Panc1 (cell line): Measurements from ENCODE around the gene PXN. TPM values are rescaled to one million over a fixed set of nuclear protein-coding genes. Genes with fewer than 3 reads are reported as not detected.

Experiments used
- ATAC-seq: fragments of 200-7000 bp; cut with Tn5 transposase; 2 replicates; pipeline ENCODE4 v1.9.1; 2020; ENCODE audit warnings: mild to moderate bottlenecking, moderate library complexity
- BruUV-seq: library from RNA; stranded (reverse); fragments of 400-500 nt; replicated peaks from 2 replicates; lab custom pipeline; 2021; lab: Mats Ljungman, UMichigan
- CTCF ChIA-PET: fragments of 300-600 bp; sonication (Branson Sonifier 250); formaldehyde crosslinking; loops from one replicate; lab custom pipeline; 2022; ENCODE audit warnings: antibody characterized with exemption; lab: Charles Lee
- POLR2A ChIA-PET: fragments of 300-600 bp; sonication (Branson Sonifier 250); formaldehyde crosslinking; loops from one replicate; lab custom pipeline; 2022; ENCODE audit warnings: antibody characterized with exemption; lab: Charles Lee
- DNase-seq: peaks from one replicate; pipeline ENCODE4 v3.0.0-alpha.2; 2010; ENCODE audit warnings: low read depth, low spot score
- H3K27ac ChIP-seq: 2 replicates; pipeline ENCODE4 v1.5.1; 2011; ENCODE audit warnings: mild to moderate bottlenecking, low read length, inconsistent platforms
- H3K27me3 ChIP-seq: fragments of 200-500 bp; sonication (Bioruptor generic); 2 replicates; pipeline ENCODE4 v1.6.0; 2014; ENCODE audit warnings: low read length, inconsistent platforms; ENCODE audit not compliant: control insufficient read depth, insufficient read depth
- H3K36me3 ChIP-seq: fragments of 200-500 bp; sonication (Bioruptor generic); 2 replicates; pipeline ENCODE4 v1.5.1; 2014; ENCODE audit warnings: inconsistent platforms, mild to moderate bottlenecking, low read length, moderate library complexity; ENCODE audit not compliant: control insufficient read depth, insufficient read depth
- H3K4me1 ChIP-seq: 2 replicates; pipeline ENCODE4 v1.5.1; 2011; ENCODE audit warnings: inconsistent platforms, mild to moderate bottlenecking, low read length, moderate library complexity; ENCODE audit not compliant: control insufficient read depth, insufficient read depth
- H3K4me3 ChIP-seq, 2 experiments: 2 replicates each; pipeline ENCODE4 v1.5.1; 2011 to 2012; ENCODE audit warnings: low read depth in 2 of 2, low read length in 2 of 2, mild to moderate bottlenecking in 2 of 2, inconsistent platforms in 1 of 2, moderate library complexity in 1 of 2
- H3K9me3 ChIP-seq: fragments of 200-500 bp; sonication (Bioruptor generic); 2 replicates; pipeline ENCODE4 v1.5.1; 2014; ENCODE audit warnings: low read depth, mild to moderate bottlenecking, inconsistent platforms, low read length, moderate library complexity; ENCODE audit not compliant: control insufficient read depth, insufficient read depth
- CTCF ChIP-seq: fragments of 450-650 bp; IDR thresholded peaks from 2 replicates; pipeline ENCODE4 v1.5.1; 2017; ENCODE audit warnings: mild to moderate bottlenecking
- POLR2AphosphoS5 ChIP-seq: IDR thresholded peaks from 2 replicates; pipeline ENCODE4 v1.6.1; 2012; ENCODE audit warnings: mild to moderate bottlenecking, low read depth, low read length, moderate library complexity
- REST ChIP-seq, 2 experiments: IDR thresholded peaks; 2 replicates each; pipeline ENCODE4 v1.6.1; 2011 to 2012; ENCODE audit warnings: low read depth in 2 of 2, control low read depth in 1 of 2, low read length in 1 of 2, mild to moderate bottlenecking in 1 of 2, moderate library complexity in 1 of 2; ENCODE audit not compliant: insufficient read depth in 1 of 2
- SIN3A ChIP-seq: IDR thresholded peaks from 2 replicates; pipeline ENCODE4 v1.6.1; 2012; ENCODE audit warnings: low read depth, mild to moderate bottlenecking, low read length, moderate library complexity, borderline replicate concordance; ENCODE audit not compliant: insufficient read depth
- TCF7L2 ChIP-seq: IDR thresholded peaks from 2 replicates; pipeline ENCODE4 v1.6.1; 2011; ENCODE audit warnings: mild to moderate bottlenecking, low read depth, low read length, inconsistent platforms
- in situ Hi-C: cut with HindIII; loops from 2 replicates; pipeline ENCODE4 v1.10.0; 2016; ENCODE audit warnings: low sequenced_read_pairs, low pct_unique_long_range_greater_than_20kb
- intact Hi-C: fragments of 100-400 bp; cut with micrococcal nuclease; formaldehyde crosslinking; loops from one replicate; pipeline ENCODE4 v1.10.0; 2022; ENCODE audit not compliant: unreplicated experiment
- total RNA-seq: library from RNA; stranded (reverse); gene quantifications from one replicate; pipeline ENCODE4 v1.2.1, GENCODE V29; 2021; ENCODE audit not compliant: unreplicated experiment

PXN gene
- total RNA-seq, 1 experiment from 2014 or later: 484 TPM

GRCh38 chr12:120235369-120236323 lies 29.9 kb downstream of the PXN start:
- in situ Hi-C loops (no loop called here), intact Hi-C loops (no loop called here)
- ChIA-PET POLR2A (interaction anchor here (0.6 to 1.6 kb wide), 6 partner anchors 10 to 56 kb away, joined by 3 to 11 read pairs (median 4); partner anchors contain the start of genes RNU4-2 and RPLP0), CTCF (interaction anchor here (0.7 to 1.7 kb wide), 8 partner anchors 10 to 30 kb away, joined by 3 to 5 read pairs (median 3); partner anchors contain the start of gene PXN)
- DNase-seq (no peak), ATAC-seq (no peak)
- Histone ChIP-seq H3K4me3 (no peak overlapping the region), H3K27ac (peak overlapping the region; percentile 100), H3K36me3 (no peaks in the 10 kb centered on the region), H3K27me3 (no peaks in the 10 kb centered on the region), H3K4me1 (peaks cover 96% of the 10 kb centered on the region), H3K9me3 (no peaks in the 10 kb centered on the region)
- TF ChIP-seq REST (IDR thresholded peaks at IDR 0.05; ENCODE audit: insufficient read depth in 1 of 2, low read depth in 2 of 2, low read length in 1 of 2) (no peak), POLR2AphosphoS5 (no peak), SIN3A (no peak), CTCF (no peak), TCF7L2 (no peak)
- BruUV-seq: no TSS peak

GRCh38 chr12:120234643-120235368 lies 30.7 kb downstream of the PXN start:
- intact Hi-C loops: no loop called here
- BruUV-seq: no TSS peak
- Histone ChIP-seq H3K9me3 (no peaks in the 10 kb centered on the region), H3K36me3 (no peaks in the 10 kb centered on the region), H3K4me3 (no peak overlapping the region), H3K27ac (peak overlapping the region; percentile 100), H3K27me3 (no peaks in the 10 kb centered on the region), H3K4me1 (peaks cover 95% of the 10 kb centered on the region)
- POLR2A ChIA-PET: interaction anchor here (0.6 to 1.6 kb wide), 5 partner anchors 11 to 57 kb away, joined by 3 to 11 read pairs (median 5); partner anchors contain the start of genes RNU4-2 and RPLP0
- in situ Hi-C loops: no loop called here
- DNase-seq (peak; percentile 90), ATAC-seq (peak; percentile 40)
- TF ChIP-seq REST (IDR thresholded peaks at IDR 0.05; ENCODE audit: insufficient read depth in 1 of 2, low read depth in 2 of 2, low read length in 1 of 2): 0 out of 4 replicates have a peak, but pooled peaks of 1 of the 2 experiments have one; percentile 11
- TF ChIP-seq TCF7L2: no peak
- 0 out of 2 replicates have a peak, but pooled peaks have one; percentile 82 for TF ChIP-seq SIN3A
- TF ChIP-seq CTCF: peak; percentile 25
- TF ChIP-seq POLR2AphosphoS5: peak; percentile 71
- CTCF ChIA-PET: interaction anchor here (0.8 to 1.7 kb wide), 5 partner anchors 14 to 31 kb away, joined by 3 to 5 read pairs (median 4); partner anchors contain the start of gene PXN
